GM23338 (cell line): ENCODE measurements around the gene R3HDM1. TPM values are rescaled to one million over a fixed set of nuclear protein-coding genes. Genes with fewer than 3 reads are reported as not detected.

Experiments used
- ATAC-seq: fragments of 200-7000 bp; cut with Tn5 transposase; 3 replicates; pipeline ENCODE4 v1.9.1; 2020
- DNase-seq: peaks from one replicate; pipeline ENCODE4 v3.0.0-alpha.2; 2015; ENCODE audit warnings: low spot score
- H2AFZ ChIP-seq: fragments of 200-600 bp; sonication (generic); 2 replicates; pipeline ENCODE4 v1.8.0; 2016; ENCODE audit warnings: antibody characterized with exemption, mild to moderate bottlenecking, moderate library complexity
- H3F3A ChIP-seq: fragments of 200-600 bp; sonication (generic); replicated peaks from 2 replicates; pipeline ENCODE4 v1.8.0; 2017; ENCODE audit warnings: antibody characterized with exemption, mixed run types, low read depth
- H3K27ac ChIP-seq: fragments of 200-600 bp; sonication (generic); 2 replicates; pipeline ENCODE4 v1.6.1; 2016; ENCODE audit warnings: low read depth
- H3K27me3 ChIP-seq: fragments of 200-600 bp; sonication (generic); 2 replicates; pipeline ENCODE4 v1.8.0; 2016; ENCODE audit warnings: mild to moderate bottlenecking, mixed run types, moderate library complexity; ENCODE audit not compliant: insufficient read depth
- H3K36me3 ChIP-seq: fragments of 200-600 bp; sonication (generic); 2 replicates; pipeline ENCODE4 v1.8.0; 2016; ENCODE audit warnings: mild to moderate bottlenecking; ENCODE audit not compliant: insufficient read depth
- H3K4me1 ChIP-seq: fragments of 200-600 bp; sonication (generic); 2 replicates; pipeline ENCODE4 v1.8.0; 2016; ENCODE audit warnings: mild to moderate bottlenecking, moderate library complexity; ENCODE audit not compliant: insufficient read depth
- H3K4me2 ChIP-seq: fragments of 200-600 bp; sonication (generic); 2 replicates; pipeline ENCODE4 v1.7.1; 2017; ENCODE audit warnings: mixed run types
- H3K4me3 ChIP-seq: fragments of 200-600 bp; sonication (generic); 2 replicates; pipeline ENCODE4 v1.6.1; 2016; ENCODE audit warnings: mixed run types
- H3K79me2 ChIP-seq: fragments of 200-600 bp; sonication (generic); replicated peaks from 2 replicates; pipeline ENCODE4 v1.8.0; 2017; ENCODE audit warnings: mild to moderate bottlenecking; ENCODE audit not compliant: insufficient read depth
- H3K9me2 ChIP-seq: fragments of 200-600 bp; sonication (generic); 2 replicates; pipeline ENCODE4 v1.8.0; 2017; ENCODE audit not compliant: insufficient read depth
- H4K20me1 ChIP-seq: fragments of 200-600 bp; sonication (generic); replicated peaks from 2 replicates; pipeline ENCODE4 v1.8.0; 2017; ENCODE audit warnings: mild to moderate bottlenecking; ENCODE audit not compliant: insufficient read depth
- H3K27ac Mint-ChIP-seq: 2 replicates; pipeline ENCODE4 v1.8.0; 2020; ENCODE audit warnings: inconsistent platforms, mild to moderate bottlenecking, moderate library complexity, mixed read lengths
- H3K27me3 Mint-ChIP-seq: 3 replicates; pipeline ENCODE4 v1.8.0; 2022; ENCODE audit warnings: low read depth, mild to moderate bottlenecking, moderate library complexity, mixed read lengths, inconsistent platforms; ENCODE audit not compliant: insufficient read depth, poor library complexity
- H3K36me3 Mint-ChIP-seq: 3 replicates; pipeline ENCODE4 v1.8.0; 2021; ENCODE audit warnings: low read depth, mild to moderate bottlenecking, inconsistent platforms, moderate library complexity, mixed read lengths
- H3K4me1 Mint-ChIP-seq: 3 replicates; pipeline ENCODE4 v1.8.0; 2020; ENCODE audit warnings: mild to moderate bottlenecking, inconsistent platforms, mixed read lengths
- H3K4me3 Mint-ChIP-seq: 3 replicates; pipeline ENCODE4 v1.8.0; 2021; ENCODE audit warnings: moderate library complexity, mild to moderate bottlenecking, inconsistent platforms, mixed read lengths
- H3K9me3 Mint-ChIP-seq: 3 replicates; pipeline ENCODE4 v1.8.0; 2020; ENCODE audit warnings: moderate library complexity, mild to moderate bottlenecking, inconsistent platforms, mixed read lengths
- CREB1 ChIP-seq: fragments of 250-450 bp; sonication (Bioruptor Pico); IDR thresholded peaks from 2 replicates; pipeline ENCODE4 v1.5.0; 2020; ENCODE audit warnings: low read depth, mild to moderate bottlenecking, moderate library complexity
- EZH2 ChIP-seq: fragments of 200-600 bp; sonication (generic); IDR thresholded peaks from one replicate; pipeline ENCODE4 v1.8.0; 2017; ENCODE audit warnings: antibody characterized with exemption, mild to moderate bottlenecking, low read depth; ENCODE audit not compliant: unreplicated experiment
- EZH2phosphoT487 ChIP-seq: fragments of 200-600 bp; sonication (generic); IDR thresholded peaks from one replicate; pipeline ENCODE4 v1.8.1; 2018; ENCODE audit warnings: antibody characterized with exemption; ENCODE audit not compliant: unreplicated experiment
- JUNB ChIP-seq: IDR thresholded peaks from one replicate; pipeline ENCODE4 v1.6.1; 2016; ENCODE audit warnings: antibody characterized with exemption; ENCODE audit not compliant: unreplicated experiment
- NANOG ChIP-seq: IDR thresholded peaks from 2 replicates; pipeline ENCODE4 v1.6.1; 2016; ENCODE audit warnings: antibody characterized with exemption, borderline replicate concordance
- STAT1 ChIP-seq: IDR thresholded peaks from one replicate; pipeline ENCODE4 v1.6.1; 2016; ENCODE audit warnings: antibody characterized with exemption; ENCODE audit not compliant: unreplicated experiment
- ZNF331 ChIP-seq: fragments of 250-450 bp; sonication (Bioruptor Pico); IDR thresholded peaks from 2 replicates; pipeline ENCODE4 v1.5.0; 2020; ENCODE audit warnings: low read depth, mild to moderate bottlenecking, moderate library complexity
- polyA plus RNA-seq: library from polyadenylated mRNA; unstranded; fragments of >200 nt; fragmentation: Nextera tagmentation; extraction: Ambion mirVana; gene quantifications from 2 replicates; pipeline ENCODE4 v1.2.1, GENCODE V29; 2016
- total RNA-seq: library from RNA; depleted of rRNA; stranded (reverse); fragments of >200 nt; shearing (Covaris generic); gene quantifications from 2 replicates; pipeline ENCODE4 v1.2.3, GENCODE V29; 2014
- TF ChIP-seq, protein P1 (sequence below), 2 experiments: fragments of 200-600 bp in 1 of 2; sonication (generic) in 1 of 2; conservative IDR thresholded peaks; 2 replicates each; pipeline versions ENCODE4 v1.5.1 to v1.6.1; 2016 to 2017; ENCODE audit warnings: antibody characterized with exemption in 2 of 2, low read depth in 2 of 2, mild to moderate bottlenecking in 2 of 2, moderate library complexity in 1 of 2
- TF ChIP-seq, protein P2 (sequence below): IDR thresholded peaks from one replicate; pipeline ENCODE4 v1.6.1; 2018; ENCODE audit warnings: antibody characterized with exemption; ENCODE audit not compliant: unreplicated experiment

Gene R3HDM1
- total and polyA plus RNA-seq, 2 experiments from 2014 or later, result 63.1 to 88.8 TPM

DNA sequence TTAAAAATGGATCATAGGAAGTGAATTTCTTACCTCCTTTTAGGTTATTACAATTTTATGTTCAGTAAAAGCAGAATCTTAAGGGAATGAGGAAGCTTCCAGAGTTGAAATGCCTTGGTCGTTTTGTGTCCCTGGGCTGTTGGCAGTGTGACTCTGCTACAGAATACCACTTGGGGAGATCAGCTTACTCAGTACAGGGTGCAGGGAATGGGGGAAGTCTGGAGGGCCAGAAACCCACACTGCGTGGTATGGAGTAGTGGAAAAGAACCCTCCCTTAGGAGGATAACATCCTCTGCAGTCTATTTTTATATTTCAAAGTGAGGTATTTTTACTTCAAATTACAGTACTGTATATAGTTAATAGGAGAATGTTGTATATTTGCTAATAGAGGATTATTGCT lies 51.1 kb downstream of the R3HDM1 start (continued):
- TF ChIP-seq, protein P1, sequence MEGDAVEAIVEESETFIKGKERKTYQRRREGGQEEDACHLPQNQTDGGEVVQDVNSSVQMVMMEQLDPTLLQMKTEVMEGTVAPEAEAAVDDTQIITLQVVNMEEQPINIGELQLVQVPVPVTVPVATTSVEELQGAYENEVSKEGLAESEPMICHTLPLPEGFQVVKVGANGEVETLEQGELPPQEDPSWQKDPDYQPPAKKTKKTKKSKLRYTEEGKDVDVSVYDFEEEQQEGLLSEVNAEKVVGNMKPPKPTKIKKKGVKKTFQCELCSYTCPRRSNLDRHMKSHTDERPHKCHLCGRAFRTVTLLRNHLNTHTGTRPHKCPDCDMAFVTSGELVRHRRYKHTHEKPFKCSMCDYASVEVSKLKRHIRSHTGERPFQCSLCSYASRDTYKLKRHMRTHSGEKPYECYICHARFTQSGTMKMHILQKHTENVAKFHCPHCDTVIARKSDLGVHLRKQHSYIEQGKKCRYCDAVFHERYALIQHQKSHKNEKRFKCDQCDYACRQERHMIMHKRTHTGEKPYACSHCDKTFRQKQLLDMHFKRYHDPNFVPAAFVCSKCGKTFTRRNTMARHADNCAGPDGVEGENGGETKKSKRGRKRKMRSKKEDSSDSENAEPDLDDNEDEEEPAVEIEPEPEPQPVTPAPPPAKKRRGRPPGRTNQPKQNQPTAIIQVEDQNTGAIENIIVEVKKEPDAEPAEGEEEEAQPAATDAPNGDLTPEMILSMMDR (conservative IDR thresholded peaks at IDR 0.05; ENCODE audit: low read depth in 2 of 2), result no peak
- TF ChIP-seq NANOG (no peak), ZNF331 (CRISPR knock-in tag) (no peak), EZH2 (no peak), EZH2phosphoT487 (no peak)
- TF ChIP-seq, protein P2, sequence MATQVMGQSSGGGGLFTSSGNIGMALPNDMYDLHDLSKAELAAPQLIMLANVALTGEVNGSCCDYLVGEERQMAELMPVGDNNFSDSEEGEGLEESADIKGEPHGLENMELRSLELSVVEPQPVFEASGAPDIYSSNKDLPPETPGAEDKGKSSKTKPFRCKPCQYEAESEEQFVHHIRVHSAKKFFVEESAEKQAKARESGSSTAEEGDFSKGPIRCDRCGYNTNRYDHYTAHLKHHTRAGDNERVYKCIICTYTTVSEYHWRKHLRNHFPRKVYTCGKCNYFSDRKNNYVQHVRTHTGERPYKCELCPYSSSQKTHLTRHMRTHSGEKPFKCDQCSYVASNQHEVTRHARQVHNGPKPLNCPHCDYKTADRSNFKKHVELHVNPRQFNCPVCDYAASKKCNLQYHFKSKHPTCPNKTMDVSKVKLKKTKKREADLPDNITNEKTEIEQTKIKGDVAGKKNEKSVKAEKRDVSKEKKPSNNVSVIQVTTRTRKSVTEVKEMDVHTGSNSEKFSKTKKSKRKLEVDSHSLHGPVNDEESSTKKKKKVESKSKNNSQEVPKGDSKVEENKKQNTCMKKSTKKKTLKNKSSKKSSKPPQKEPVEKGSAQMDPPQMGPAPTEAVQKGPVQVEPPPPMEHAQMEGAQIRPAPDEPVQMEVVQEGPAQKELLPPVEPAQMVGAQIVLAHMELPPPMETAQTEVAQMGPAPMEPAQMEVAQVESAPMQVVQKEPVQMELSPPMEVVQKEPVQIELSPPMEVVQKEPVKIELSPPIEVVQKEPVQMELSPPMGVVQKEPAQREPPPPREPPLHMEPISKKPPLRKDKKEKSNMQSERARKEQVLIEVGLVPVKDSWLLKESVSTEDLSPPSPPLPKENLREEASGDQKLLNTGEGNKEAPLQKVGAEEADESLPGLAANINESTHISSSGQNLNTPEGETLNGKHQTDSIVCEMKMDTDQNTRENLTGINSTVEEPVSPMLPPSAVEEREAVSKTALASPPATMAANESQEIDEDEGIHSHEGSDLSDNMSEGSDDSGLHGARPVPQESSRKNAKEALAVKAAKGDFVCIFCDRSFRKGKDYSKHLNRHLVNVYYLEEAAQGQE, result no peak

DNA sequence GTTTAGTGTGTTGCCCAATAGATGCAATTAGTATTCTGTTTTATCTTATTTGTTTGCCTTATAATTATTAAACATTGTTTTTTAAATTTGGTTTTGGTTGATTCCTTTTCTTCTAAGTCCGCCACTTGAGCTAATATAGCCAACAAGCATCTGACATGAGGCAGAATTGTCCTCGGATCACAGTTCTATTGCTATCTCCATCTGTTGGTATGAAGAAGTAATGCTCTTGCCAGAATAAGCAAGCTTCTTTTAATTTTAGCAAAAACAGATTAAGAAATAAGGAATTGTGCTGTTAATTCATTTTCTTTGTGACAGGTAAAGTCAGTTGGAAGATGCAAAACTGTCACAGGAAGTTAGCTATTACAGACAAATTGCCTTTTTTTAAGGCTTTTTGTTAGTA lies 54.3 kb downstream of the R3HDM1 start:
- ATAC-seq (peak; percentile 41; the same call in 2 of the 3 replicates), DNase-seq (peak; percentile 37)
- H3K4me3 Mint-ChIP-seq, result no peak overlapping the region
- Histone ChIP-seq H3K79me2 (peaks cover 67% of the 10 kb centered on the region), H3K4me3 (no peak overlapping the region), H2AFZ (no peak overlapping the region), H3K4me1 (peaks cover 44% of the 10 kb centered on the region), H3K9me2 (no peaks in the 10 kb centered on the region), H3K27ac (no peak overlapping the region), H4K20me1 (peaks cover 7% of the 10 kb centered on the region; the same call in 1 of the 2 replicates), H3F3A (no peaks in the 10 kb centered on the region), H3K36me3 (no peaks in the 10 kb centered on the region), H3K4me2 (peak overlapping the region; percentile 21; the same call in 1 of the 2 replicates), H3K27me3 (no peaks in the 10 kb centered on the region)
- H3K27me3 Mint-ChIP-seq, result no peaks in the 10 kb centered on the region
- peaks cover 32% of the 10 kb centered on the region for H3K4me1 Mint-ChIP-seq
- H3K27ac Mint-ChIP-seq, result no peak overlapping the region
- no peaks in the 10 kb centered on the region for H3K9me3 Mint-ChIP-seq
- no peak for TF ChIP-seq NANOG
- no peak for TF ChIP-seq CREB1 (CRISPR knock-in tag)
- TF ChIP-seq, protein P1 (conservative IDR thresholded peaks at IDR 0.05; ENCODE audit: low read depth in 2 of 2), result peak; percentile 13 to 35; a peak in 2 of 4 replicates
- TF ChIP-seq JUNB, result no peak
- TF ChIP-seq EZH2phosphoT487, result no peak
- TF ChIP-seq STAT1, result no peak
- TF ChIP-seq ZNF331 (CRISPR knock-in tag), result no peak
- H3K36me3 Mint-ChIP-seq, result peaks cover 7% of the 10 kb centered on the region; the same call in 2 of the 3 replicates
